Nephron (organoid): Measurements from ENCODE around the gene SCG2.
"Not testable (repeated sequence)": the region's sequence is repeated elsewhere in the genome, so short reads cannot be mapped to it uniquely, and the experiment has no call there.

Experiments used
- H3K27ac Mint-ChIP-seq, 3 experiments: 2 replicates each; pipeline ENCODE4 v1.8.0; 2020; ENCODE audit warnings: mixed read lengths in 3 of 3, mild to moderate bottlenecking in 2 of 3, moderate library complexity in 1 of 3
- H3K27me3 Mint-ChIP-seq: 2 replicates; pipeline ENCODE4 v1.8.0; 2021; ENCODE audit warnings: low read depth, mild to moderate bottlenecking, moderate library complexity, mixed read lengths
- H3K36me3 Mint-ChIP-seq: 2 replicates; pipeline ENCODE4 v1.8.0; 2020; ENCODE audit warnings: low read depth, mixed read lengths
- H3K4me1 Mint-ChIP-seq: 2 replicates; pipeline ENCODE4 v1.8.0; 2020; ENCODE audit warnings: mixed read lengths
- H3K4me3 Mint-ChIP-seq, 3 experiments: 2 replicates each; pipeline ENCODE4 v1.8.0; 2020; ENCODE audit warnings: mild to moderate bottlenecking in 3 of 3, mixed read lengths in 3 of 3, moderate library complexity in 2 of 3
- H3K9me3 Mint-ChIP-seq: 2 replicates; pipeline ENCODE4 v1.8.0; 2020; ENCODE audit warnings: mixed read lengths
- TF ChIP-seq, protein P1 (sequence below), 3 experiments: fragments of 200-600 bp; sonication (generic); IDR thresholded peaks; one replicate each; pipeline ENCODE4 v1.5.0; 2021; ENCODE audit warnings: antibody characterized with exemption in 3 of 3; ENCODE audit not compliant: unreplicated experiment in 3 of 3

Gene SCG2

DNA sequence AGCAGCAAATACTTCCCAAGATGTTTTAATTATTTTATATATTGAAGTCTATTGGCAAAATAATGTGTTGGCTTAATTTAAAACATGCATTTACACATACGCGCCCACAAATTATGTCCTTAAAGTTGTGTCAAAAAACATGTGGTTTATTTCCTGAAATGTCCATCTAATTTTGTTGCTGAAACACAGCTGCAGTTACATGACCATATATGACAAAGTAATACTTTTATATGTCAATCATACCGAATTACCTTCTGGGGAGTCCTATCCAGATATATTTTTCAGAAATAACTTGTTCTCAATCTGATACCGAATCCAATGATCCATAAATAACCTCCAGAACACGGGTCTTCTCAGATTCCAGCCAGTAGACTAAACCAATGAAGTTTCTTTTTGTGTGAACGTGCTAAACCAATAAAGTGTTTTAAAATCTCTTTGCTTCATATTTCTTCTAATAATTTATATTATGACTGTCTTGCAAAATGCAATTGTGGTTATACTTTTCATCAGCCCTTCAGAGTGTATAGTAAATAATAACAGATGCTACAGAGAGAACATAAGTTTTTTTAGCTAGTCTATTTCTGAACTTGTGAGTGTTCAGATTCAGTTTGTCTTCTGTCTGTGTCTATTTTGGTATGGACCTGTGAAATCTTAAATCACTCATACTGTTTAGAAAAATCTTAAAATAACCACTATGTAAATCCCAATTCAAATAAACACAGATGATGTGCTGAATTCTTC is 2.4 kb downstream of the SCG2 start:
- TF ChIP-seq, protein P1, sequence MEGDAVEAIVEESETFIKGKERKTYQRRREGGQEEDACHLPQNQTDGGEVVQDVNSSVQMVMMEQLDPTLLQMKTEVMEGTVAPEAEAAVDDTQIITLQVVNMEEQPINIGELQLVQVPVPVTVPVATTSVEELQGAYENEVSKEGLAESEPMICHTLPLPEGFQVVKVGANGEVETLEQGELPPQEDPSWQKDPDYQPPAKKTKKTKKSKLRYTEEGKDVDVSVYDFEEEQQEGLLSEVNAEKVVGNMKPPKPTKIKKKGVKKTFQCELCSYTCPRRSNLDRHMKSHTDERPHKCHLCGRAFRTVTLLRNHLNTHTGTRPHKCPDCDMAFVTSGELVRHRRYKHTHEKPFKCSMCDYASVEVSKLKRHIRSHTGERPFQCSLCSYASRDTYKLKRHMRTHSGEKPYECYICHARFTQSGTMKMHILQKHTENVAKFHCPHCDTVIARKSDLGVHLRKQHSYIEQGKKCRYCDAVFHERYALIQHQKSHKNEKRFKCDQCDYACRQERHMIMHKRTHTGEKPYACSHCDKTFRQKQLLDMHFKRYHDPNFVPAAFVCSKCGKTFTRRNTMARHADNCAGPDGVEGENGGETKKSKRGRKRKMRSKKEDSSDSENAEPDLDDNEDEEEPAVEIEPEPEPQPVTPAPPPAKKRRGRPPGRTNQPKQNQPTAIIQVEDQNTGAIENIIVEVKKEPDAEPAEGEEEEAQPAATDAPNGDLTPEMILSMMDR (IDR thresholded peaks at IDR 0.05; ENCODE audit: unreplicated experiment in 3 of 3), result no peak
- H3K36me3 Mint-ChIP-seq, result no peaks in the 10 kb centered on the region
- H3K4me1 Mint-ChIP-seq, result no peaks in the 10 kb centered on the region
- no peak overlapping the region for H3K27ac Mint-ChIP-seq
- no peaks in the 10 kb centered on the region for H3K9me3 Mint-ChIP-seq
- peaks cover 34% of the 10 kb centered on the region for H3K27me3 Mint-ChIP-seq
- peak overlapping the region in 1 of 3 experiments; percentile 57 for H3K4me3 Mint-ChIP-seq

DNA sequence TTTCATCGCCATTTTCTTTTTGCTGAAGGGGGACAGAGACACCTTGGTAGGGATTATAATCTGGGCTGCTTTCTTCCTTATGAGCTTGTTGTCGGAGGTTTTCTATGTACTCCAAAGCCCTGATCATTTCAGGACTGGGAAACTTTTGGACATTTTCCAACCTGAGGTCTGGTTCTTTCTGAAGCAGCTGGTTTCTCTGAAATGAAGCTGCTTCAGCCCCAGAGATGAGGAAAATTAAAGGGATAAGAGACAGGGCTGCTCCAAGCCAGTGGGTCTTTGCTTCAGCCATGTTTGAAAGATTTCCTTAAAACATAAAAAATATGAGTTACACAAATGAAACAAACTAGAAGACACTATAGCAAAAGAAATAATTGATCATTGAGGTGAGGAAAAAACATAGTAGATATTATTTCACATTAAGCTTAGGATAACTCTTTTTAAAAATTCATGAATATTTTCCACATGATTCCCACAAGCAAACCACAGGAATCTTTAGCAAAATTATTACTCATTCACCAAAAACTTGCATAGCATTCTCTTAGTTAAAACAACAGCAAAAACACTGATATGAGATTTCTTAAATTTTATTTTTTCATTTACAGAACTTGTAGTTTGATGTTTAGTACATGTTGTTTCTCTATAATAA is 3.0 kb downstream of the SCG2 start:
- Mint-ChIP-seq H3K36me3 (no peaks in the 10 kb centered on the region), H3K4me1 (no peaks in the 10 kb centered on the region), H3K4me3 (no peak overlapping the region), H3K27ac (no peak overlapping the region), H3K27me3 (peaks cover 29% of the 10 kb centered on the region), H3K9me3 (no peaks in the 10 kb centered on the region)
- TF ChIP-seq, protein P1 (IDR thresholded peaks at IDR 0.05; ENCODE audit: unreplicated experiment in 3 of 3), result no peak

DNA sequence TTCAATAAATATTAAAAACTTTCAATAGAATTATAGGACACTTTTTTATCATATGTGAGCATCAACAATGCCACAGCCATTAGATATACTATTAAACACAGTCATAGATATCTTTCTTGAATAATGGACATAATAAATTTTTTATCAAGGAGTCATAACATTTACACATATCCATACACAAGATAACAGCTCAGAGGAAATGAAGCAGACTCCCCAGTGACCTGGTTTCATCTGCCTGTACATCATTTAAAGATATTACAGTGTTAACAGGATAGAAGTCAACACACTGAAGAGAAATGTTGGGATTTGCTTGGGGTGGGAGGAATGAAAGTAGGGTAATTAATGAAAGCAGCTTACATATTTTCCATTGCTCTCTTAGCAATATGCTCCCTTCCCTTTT is 5.1 kb downstream of the SCG2 start:
- no peaks in the 10 kb centered on the region for H3K4me1 Mint-ChIP-seq
- peaks cover 27% of the 10 kb centered on the region for H3K27me3 Mint-ChIP-seq
- H3K27ac Mint-ChIP-seq, result no peak overlapping the region
- no peak overlapping the region for H3K4me3 Mint-ChIP-seq
- no peaks in the 10 kb centered on the region for H3K9me3 Mint-ChIP-seq
- TF ChIP-seq, protein P1 (IDR thresholded peaks at IDR 0.05; ENCODE audit: unreplicated experiment in 3 of 3), result no peak
- no peaks in the 10 kb centered on the region for H3K36me3 Mint-ChIP-seq

DNA sequence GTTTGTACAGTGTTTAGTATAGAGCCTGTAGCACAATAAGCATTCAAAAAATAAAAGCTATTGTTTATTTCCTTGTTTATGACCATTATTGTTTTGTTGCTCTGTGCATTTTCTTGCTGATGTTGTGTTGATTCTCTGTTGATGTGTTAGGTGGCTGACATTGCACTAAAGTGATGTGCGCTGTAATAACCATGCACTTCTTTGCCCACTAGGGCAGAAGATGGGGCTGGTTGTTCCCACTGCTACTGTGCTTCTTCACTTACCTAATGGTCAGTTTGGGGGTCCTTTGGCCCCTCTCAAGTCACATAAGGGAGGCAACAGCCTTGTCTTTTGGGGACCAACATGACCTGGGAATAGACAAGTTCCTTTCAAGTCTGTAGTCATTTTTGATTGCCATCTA is 6.0 kb downstream of the SCG2 start:
- no peaks in the 10 kb centered on the region for H3K36me3 Mint-ChIP-seq
- TF ChIP-seq, protein P1 (IDR thresholded peaks at IDR 0.05; ENCODE audit: unreplicated experiment in 3 of 3), result no peak
- H3K4me3 Mint-ChIP-seq, result no peak overlapping the region
- H3K9me3 Mint-ChIP-seq, result no peaks in the 10 kb centered on the region
- no peaks in the 10 kb centered on the region for H3K4me1 Mint-ChIP-seq
- H3K27me3 Mint-ChIP-seq, result peaks cover 24% of the 10 kb centered on the region
- no peak overlapping the region for H3K27ac Mint-ChIP-seq

DNA sequence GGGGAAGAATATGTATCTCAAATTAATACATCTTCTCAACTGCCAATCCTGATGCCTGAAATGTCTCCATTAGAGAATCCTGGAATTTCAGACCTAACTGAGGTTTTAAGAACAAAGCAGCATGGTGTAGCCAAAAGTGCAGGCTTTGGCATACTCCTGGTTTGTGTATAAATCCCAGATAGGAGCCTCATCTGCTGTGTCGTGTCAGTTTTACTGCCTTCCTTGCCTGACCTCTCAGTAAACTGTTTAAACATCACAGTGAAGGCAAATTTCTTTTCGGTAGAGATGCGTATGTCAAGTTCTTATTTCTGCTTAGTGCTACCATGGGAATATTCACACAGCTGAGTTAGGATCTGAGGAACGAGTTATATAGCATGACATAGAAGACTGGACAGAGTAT is 7.3 kb downstream of the SCG2 start:
- Mint-ChIP-seq H3K27ac (no peak overlapping the region), H3K27me3 (peaks cover 20% of the 10 kb centered on the region), H3K9me3 (no peaks in the 10 kb centered on the region), H3K4me3 (no peak overlapping the region), H3K36me3 (no peaks in the 10 kb centered on the region), H3K4me1 (no peaks in the 10 kb centered on the region)
- TF ChIP-seq, protein P1 (IDR thresholded peaks at IDR 0.05; ENCODE audit: unreplicated experiment in 3 of 3), result no peak

DNA sequence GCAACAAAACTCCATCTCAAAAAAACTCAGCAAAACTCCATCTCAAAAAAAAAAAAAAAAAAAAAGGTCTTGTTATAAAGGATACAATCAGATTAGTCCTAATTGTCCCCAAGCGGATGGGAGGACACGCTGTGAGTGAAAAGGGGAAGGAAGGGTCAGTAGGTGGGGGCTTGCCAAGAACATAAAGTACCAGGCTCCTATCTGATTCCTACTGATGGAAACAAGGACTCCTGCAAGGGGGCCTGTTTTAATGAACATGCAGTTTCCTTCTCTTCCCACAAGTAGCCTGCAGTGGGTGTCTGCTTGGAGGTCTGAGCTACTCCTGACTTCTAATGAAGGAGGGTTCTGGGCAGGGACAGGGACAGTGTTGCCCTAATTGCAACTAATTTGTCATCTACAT is 7.9 kb downstream of the SCG2 start:
- TF ChIP-seq, protein P1 (IDR thresholded peaks at IDR 0.05; ENCODE audit: unreplicated experiment in 3 of 3), result no peak
- no peaks in the 10 kb centered on the region for H3K9me3 Mint-ChIP-seq
- H3K4me1 Mint-ChIP-seq, result no peaks in the 10 kb centered on the region
- no peaks in the 10 kb centered on the region for H3K36me3 Mint-ChIP-seq
- peaks cover 20% of the 10 kb centered on the region for H3K27me3 Mint-ChIP-seq
- no peak overlapping the region for H3K4me3 Mint-ChIP-seq
- no peak overlapping the region for H3K27ac Mint-ChIP-seq

DNA sequence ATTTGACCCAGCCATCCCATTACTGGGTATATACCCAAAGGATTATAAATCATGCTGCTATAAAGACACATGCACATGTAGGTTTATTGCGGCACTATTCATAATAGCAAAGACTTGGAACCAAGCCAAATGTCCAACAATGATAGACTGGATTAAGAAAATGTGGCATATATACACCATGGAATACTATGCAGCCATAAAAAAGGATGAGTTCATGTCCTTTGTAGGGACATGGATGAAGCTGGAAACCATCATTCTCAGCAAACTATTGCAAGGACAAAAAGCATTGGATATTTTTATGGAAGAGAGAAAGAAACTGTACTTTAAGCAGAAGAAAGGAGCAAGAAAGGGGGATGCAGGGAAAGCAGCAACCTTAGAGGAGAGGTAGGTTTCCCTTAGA is 9.5 kb downstream of the SCG2 start:
- not testable (repeated sequence) for H3K27me3 Mint-ChIP-seq, H3K4me1 Mint-ChIP-seq, H3K36me3 Mint-ChIP-seq, H3K4me3 Mint-ChIP-seq, H3K9me3 Mint-ChIP-seq, H3K27ac Mint-ChIP-seq
